ENCODE data around the gene C1orf50.
"Not testable (repeated sequence)": the region's sequence is repeated elsewhere in the genome, so short reads cannot be mapped to it uniquely, and the experiment has no call there.

DNA sequence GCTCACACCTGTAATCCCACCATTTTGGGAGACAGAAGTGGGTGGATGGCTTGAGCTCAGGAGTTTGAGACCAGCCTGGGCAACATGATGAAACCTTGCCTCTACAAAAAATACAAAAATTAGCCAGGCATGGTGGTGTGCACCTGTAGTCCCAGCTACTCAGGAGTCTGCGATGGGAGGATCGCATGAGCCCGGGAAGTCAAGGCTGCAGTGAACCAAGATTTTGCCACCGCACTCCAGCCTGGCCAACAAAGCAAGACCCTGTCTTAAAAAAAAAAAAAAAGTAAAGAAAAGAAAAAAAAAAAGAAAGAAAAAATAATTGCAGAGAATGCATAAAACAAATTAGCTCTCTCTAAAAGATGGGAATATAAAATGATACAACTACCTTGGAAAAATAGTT is 41.2 kb upstream of the C1orf50 start:
- not testable (repeated sequence) for TF ChIP-seq CTCF (IDR thresholded peaks at IDR 0.05 in 4 of 5, conservative IDR thresholded peaks at IDR 0.05 in 1 of 5); POLR2A (IDR thresholded peaks at IDR 0.05)
